ENCODE measurements around the gene MEOX1. TPM values are rescaled to one million over a fixed set of nuclear protein-coding genes. Genes with fewer than 3 reads are reported as not detected.

The MEOX1 gene
- total and polyA plus RNA-seq, 5 donors: 4.2 to 16.8 (median 10.6) TPM

- intact Hi-C loops (cut with DNase I): no loop called here
- 95% methylated on average over 3 of the region's 3 CpGs for WGBS
- H3K9me3 ChIP-seq (ENCODE audit: control insufficient read depth, low read length): no peaks in the 10 kb centered on the region
- no peak overlapping the region for H3K4me3 ChIP-seq (ENCODE audit: low read length)
- no peaks in the 10 kb centered on the region for H3K27me3 ChIP-seq (ENCODE audit: control insufficient read depth, insufficient read depth)
- H3K27ac ChIP-seq (ENCODE audit: low read length): no peak overlapping the region
- peak in 1 of 3 donors; percentile 23 for DNase-seq
- H3K4me1 ChIP-seq (ENCODE audit: control insufficient read depth, insufficient read depth, low read length): peaks cover 5% of the 10 kb centered on the region
- ATAC-seq: no peak
Measured at GRCh38 chr17:43667947-43668348, 6.2 kb upstream of the MEOX1 start.

- 94% methylated on average over 7 of the region's 7 CpGs for WGBS
- no peaks in the 10 kb centered on the region for H3K27me3 ChIP-seq (ENCODE audit: control insufficient read depth, insufficient read depth)
- H3K4me1 ChIP-seq (ENCODE audit: control insufficient read depth, insufficient read depth, low read length): peaks cover 5% of the 10 kb centered on the region
- ATAC-seq: no peak
- intact Hi-C loops (cut with DNase I): no loop called here
- DNase-seq: peak in 1 of 3 donors; percentile 3
- no peaks in the 10 kb centered on the region for H3K9me3 ChIP-seq (ENCODE audit: control insufficient read depth, low read length)
- H3K4me3 ChIP-seq (ENCODE audit: low read length): no peak overlapping the region
- no peak overlapping the region for H3K27ac ChIP-seq (ENCODE audit: low read length)
Measured at GRCh38 chr17:43667506-43667905, 5.8 kb upstream of the MEOX1 start.

GRCh38 chr17:43665937-43666236 is 4.2 kb upstream of the MEOX1 start:
- 72% methylated on average over 4 of the region's 4 CpGs for WGBS
- DNase-seq: no peak
- Histone ChIP-seq H3K9me3 (ENCODE audit: control insufficient read depth, low read length) (no peaks in the 10 kb centered on the region), H3K27me3 (ENCODE audit: control insufficient read depth, insufficient read depth) (no peaks in the 10 kb centered on the region), H3K27ac (ENCODE audit: low read length) (peak overlapping the region; percentile 73), H3K4me3 (ENCODE audit: low read length) (no peak overlapping the region), H3K4me1 (ENCODE audit: control insufficient read depth, insufficient read depth, low read length) (peaks cover 6% of the 10 kb centered on the region)
- ATAC-seq: no peak
- intact Hi-C loops (cut with DNase I): no loop called here

- peaks cover 4% of the 10 kb centered on the region for H3K4me1 ChIP-seq (ENCODE audit: control insufficient read depth, insufficient read depth, low read length)
- H3K9me3 ChIP-seq (ENCODE audit: control insufficient read depth, low read length): no peaks in the 10 kb centered on the region
- intact Hi-C loops (cut with DNase I): no loop called here
- no peak overlapping the region for H3K4me3 ChIP-seq (ENCODE audit: low read length)
- peak overlapping the region; percentile 80 for H3K27ac ChIP-seq (ENCODE audit: low read length)
- ATAC-seq: peak; percentile 67 to 89
- H3K27me3 ChIP-seq (ENCODE audit: control insufficient read depth, insufficient read depth): no peaks in the 10 kb centered on the region
- WGBS: 57% methylated on average over 26 of the region's 26 CpGs
- DNase-seq: peak; percentile 71 to 82 (median 74)
Measured at GRCh38 chr17:43665084-43665936, 3.6 kb upstream of the MEOX1 start.

GRCh38 chr17:43664096-43664495 is 2.4 kb upstream of the MEOX1 start:
- intact Hi-C loops (cut with DNase I): no loop called here
- no peak for ATAC-seq
- WGBS: 92% methylated on average over 12 of the region's 12 CpGs
- H3K4me3 ChIP-seq (ENCODE audit: low read length): no peak overlapping the region
- H3K27me3 ChIP-seq (ENCODE audit: control insufficient read depth, insufficient read depth): no peaks in the 10 kb centered on the region
- peaks cover 5% of the 10 kb centered on the region for H3K4me1 ChIP-seq (ENCODE audit: control insufficient read depth, insufficient read depth, low read length)
- H3K27ac ChIP-seq (ENCODE audit: low read length): no peak overlapping the region
- no peaks in the 10 kb centered on the region for H3K9me3 ChIP-seq (ENCODE audit: control insufficient read depth, low read length)
- no peak for DNase-seq

- peaks cover 9% of the 10 kb centered on the region for H3K4me1 ChIP-seq (ENCODE audit: control insufficient read depth, insufficient read depth, low read length)
- DNase-seq (peak in 1 of 3 donors; percentile 37), ATAC-seq (no peak)
- no peak overlapping the region for H3K27ac ChIP-seq (ENCODE audit: low read length)
- H3K4me3 ChIP-seq (ENCODE audit: low read length): no peak overlapping the region
- intact Hi-C loops (cut with DNase I): no loop called here
- 79% methylated on average over 4 of the region's 4 CpGs for WGBS
- H3K9me3 ChIP-seq (ENCODE audit: control insufficient read depth, low read length): no peaks in the 10 kb centered on the region
- H3K27me3 ChIP-seq (ENCODE audit: control insufficient read depth, insufficient read depth): no peaks in the 10 kb centered on the region
Measured at GRCh38 chr17:43663383-43663782, 1.7 kb upstream of the MEOX1 start.

GRCh38 chr17:43662413-43663141 is 855 bp upstream of the MEOX1 start:
- intact Hi-C loops (cut with DNase I): no loop called here
- DNase-seq (peak in 1 of 3 donors; percentile 47), ATAC-seq (no peak)
- Histone ChIP-seq H3K27ac (ENCODE audit: low read length) (peak overlapping the region; percentile 8), H3K9me3 (ENCODE audit: control insufficient read depth, low read length) (no peaks in the 10 kb centered on the region), H3K4me3 (ENCODE audit: low read length) (no peak overlapping the region), H3K4me1 (ENCODE audit: control insufficient read depth, insufficient read depth, low read length) (peaks cover 9% of the 10 kb centered on the region), H3K27me3 (ENCODE audit: control insufficient read depth, insufficient read depth) (no peaks in the 10 kb centered on the region)
- 43% methylated on average over 12 of the region's 12 CpGs for WGBS

- DNase-seq: peak in 1 of 3 donors; percentile 61
- no peak for ATAC-seq
- H3K27ac ChIP-seq (ENCODE audit: low read length): peak overlapping the region; percentile 83
Measured at GRCh38 chr17:43660816-43661493, 767 bp downstream of the MEOX1 start.

GRCh38 chr17:43659823-43660617 is 1.7 kb downstream of the MEOX1 start:
- peak in 2 of 3 donors; percentile 66 to 67 for DNase-seq
- WGBS: 52% methylated on average over 11 of the region's 11 CpGs
- Histone ChIP-seq H3K4me3 (ENCODE audit: low read length) (peak overlapping the region; percentile 60), H3K27ac (ENCODE audit: low read length) (peak overlapping the region; percentile 83), H3K9me3 (ENCODE audit: control insufficient read depth, low read length) (no peaks in the 10 kb centered on the region), H3K27me3 (ENCODE audit: control insufficient read depth, insufficient read depth) (no peaks in the 10 kb centered on the region), H3K4me1 (ENCODE audit: control insufficient read depth, insufficient read depth, low read length) (peaks cover 10% of the 10 kb centered on the region)
- intact Hi-C loops (cut with DNase I): no loop called here
- peak in 1 of 2 donors; percentile 20 for ATAC-seq

More at GRCh38 chr17:43660816-43661493, 767 bp downstream of the MEOX1 start:
- intact Hi-C loops (cut with DNase I): no loop called here
- Histone ChIP-seq H3K4me1 (ENCODE audit: control insufficient read depth, insufficient read depth, low read length) (peaks cover 12% of the 10 kb centered on the region), H3K4me3 (ENCODE audit: low read length) (peak overlapping the region; percentile 60), H3K9me3 (ENCODE audit: control insufficient read depth, low read length) (no peaks in the 10 kb centered on the region), H3K27me3 (ENCODE audit: control insufficient read depth, insufficient read depth) (no peaks in the 10 kb centered on the region)
- WGBS: 35% methylated on average over 16 of the region's 16 CpGs

GRCh38 chr17:43658900-43659299 is 2.8 kb downstream of the MEOX1 start:
- DNase-seq (peak in 1 of 3 donors; percentile 56), ATAC-seq (peak in 1 of 2 donors; percentile 30)
- Histone ChIP-seq H3K9me3 (ENCODE audit: control insufficient read depth, low read length) (no peaks in the 10 kb centered on the region), H3K27me3 (ENCODE audit: control insufficient read depth, insufficient read depth) (no peaks in the 10 kb centered on the region), H3K27ac (ENCODE audit: low read length) (peak overlapping the region; percentile 53), H3K4me1 (ENCODE audit: control insufficient read depth, insufficient read depth, low read length) (peaks cover 10% of the 10 kb centered on the region), H3K4me3 (ENCODE audit: low read length) (peak overlapping the region; percentile 60)
- 39% methylated on average over 9 of the region's 9 CpGs for WGBS
- intact Hi-C loops (cut with DNase I): no loop called here

All from right cardiac atrium (tissue), 5 donors.